Ammon's horn (tissue), 1 donor: Measurements from ENCODE around the gene PALLD.
"Not testable (repeated sequence)": the region's sequence is repeated elsewhere in the genome, so short reads cannot be mapped to it uniquely, and the experiment has no call there.

ENCODE experiments used
- DNase-seq: peaks from one replicate; pipeline ENCODE4 v3.0.0-alpha.2; 2016; ENCODE audit warnings: low spot score

Gene PALLD

DNA sequence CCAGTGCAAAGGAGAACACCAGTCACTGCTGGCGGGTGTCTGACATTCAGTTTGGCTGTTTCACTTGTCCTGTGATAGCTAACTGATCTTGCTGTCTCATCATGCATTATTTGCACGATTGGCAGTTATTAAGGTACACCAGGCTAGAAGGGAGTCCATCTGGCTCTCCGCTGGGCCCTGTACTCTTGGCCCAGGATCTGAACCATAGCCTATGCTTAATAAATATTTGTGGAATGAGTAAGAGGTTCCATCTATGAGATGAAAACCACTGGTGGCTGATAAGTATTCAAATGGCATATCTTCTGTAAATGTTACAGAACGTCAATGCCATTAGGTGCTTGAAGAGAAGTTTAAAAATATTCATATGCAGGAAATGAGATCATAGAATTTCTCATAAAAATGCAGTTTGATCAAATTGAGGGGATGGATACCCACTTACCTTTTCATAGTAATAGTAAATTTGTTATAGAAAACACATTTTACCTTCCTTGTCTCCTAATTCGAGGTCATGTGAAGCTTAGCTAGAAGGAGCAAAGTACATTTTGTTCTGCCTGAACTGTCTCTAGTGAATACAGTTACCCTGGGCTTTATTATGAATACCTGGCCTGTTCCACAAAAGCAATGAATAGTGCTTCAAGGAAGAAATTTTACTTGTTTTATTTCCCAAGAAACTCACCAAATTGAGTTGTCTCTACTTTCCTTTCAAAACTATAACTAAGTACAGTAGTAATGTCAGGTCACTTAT lies 299.7 kb downstream of the PALLD start:
- no peak for DNase-seq

DNA sequence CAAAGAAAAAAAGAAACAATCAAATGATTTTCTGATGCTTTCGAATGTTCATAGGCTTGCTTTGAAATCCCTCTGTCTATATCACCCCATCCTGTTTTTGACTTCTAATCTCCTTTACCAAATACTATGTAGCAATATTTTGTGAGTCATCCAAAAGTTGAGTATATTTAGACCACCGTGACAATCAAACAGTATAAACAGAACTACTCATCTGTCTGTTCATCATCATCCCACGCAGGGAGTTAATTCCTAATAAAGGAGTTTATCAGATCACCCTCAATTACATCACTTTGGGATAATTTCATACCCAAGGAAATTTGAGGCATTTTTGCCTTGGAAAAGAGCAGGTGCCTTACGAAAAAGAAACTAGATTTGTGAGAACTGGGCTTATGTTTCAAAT lies 300.3 kb downstream of the PALLD start:
- no peak for DNase-seq

DNA sequence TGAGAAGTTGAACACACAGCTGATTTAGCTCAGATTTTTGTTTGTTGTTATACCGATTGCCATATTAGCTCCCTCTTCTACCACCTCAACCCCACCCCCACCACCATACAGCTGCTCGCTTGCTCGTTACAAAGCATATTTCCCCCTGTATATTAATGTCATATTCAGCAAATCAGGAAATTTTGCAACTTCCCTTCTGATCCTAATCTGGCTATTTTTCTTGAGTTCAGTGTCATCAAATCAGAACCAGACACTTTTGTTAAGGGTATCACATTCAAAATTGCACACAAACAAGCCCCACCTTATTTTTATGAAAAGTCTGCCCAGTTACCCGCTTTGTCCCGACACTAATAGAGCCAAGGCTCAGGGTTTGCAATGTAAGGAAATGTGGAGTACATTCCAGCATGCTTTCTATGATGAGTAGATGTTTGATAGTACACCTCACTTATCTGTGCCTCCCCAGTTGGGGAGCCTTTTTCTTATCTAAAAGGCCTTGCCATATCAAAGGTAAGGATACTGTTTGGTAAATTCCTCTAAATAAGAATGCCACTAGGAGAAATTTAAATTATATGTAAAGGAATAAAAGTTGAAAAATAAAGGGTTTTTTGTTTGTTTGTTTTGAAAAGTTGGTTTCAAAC lies 301.0 kb downstream of the PALLD start:
- DNase-seq, result no peak

DNA sequence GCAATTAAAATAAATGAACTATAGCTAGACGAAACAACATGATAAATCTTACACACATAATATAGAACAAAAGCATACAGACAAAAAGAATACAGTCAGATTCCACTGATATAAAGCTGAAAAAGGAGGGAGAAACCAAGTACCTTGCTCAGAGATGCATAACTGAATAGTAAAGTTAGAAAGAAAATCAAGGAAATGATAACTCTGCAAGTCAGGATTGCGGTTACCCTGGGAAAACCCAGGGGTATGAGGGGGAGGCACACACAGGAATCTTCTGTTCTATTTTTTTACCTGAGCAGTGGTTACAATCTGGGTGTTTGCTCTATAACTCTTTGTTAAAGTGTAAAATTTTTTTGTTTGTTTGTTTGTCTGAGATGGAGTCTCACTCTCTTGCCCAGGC lies 304.1 kb downstream of the PALLD start:
- DNase-seq, result no peak

DNA sequence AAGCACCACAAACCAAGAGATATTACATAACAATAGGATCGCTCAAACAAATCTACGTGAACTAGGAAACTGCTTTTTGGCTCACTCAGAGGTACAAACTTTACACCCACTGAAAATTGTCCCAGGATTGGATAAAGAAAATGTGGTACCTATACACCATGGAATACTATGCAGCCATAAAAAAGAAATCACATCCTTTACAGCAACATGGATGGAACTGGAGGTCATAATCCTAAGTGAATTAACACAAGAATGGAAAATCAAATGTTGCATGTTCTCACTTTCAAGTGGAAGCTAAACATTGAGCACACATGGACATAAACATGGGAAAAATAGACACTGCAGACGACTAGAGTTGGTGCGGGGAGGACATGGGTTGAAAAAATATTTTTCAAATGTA lies 305.4 kb downstream of the PALLD start:
- DNase-seq, result no peak

DNA sequence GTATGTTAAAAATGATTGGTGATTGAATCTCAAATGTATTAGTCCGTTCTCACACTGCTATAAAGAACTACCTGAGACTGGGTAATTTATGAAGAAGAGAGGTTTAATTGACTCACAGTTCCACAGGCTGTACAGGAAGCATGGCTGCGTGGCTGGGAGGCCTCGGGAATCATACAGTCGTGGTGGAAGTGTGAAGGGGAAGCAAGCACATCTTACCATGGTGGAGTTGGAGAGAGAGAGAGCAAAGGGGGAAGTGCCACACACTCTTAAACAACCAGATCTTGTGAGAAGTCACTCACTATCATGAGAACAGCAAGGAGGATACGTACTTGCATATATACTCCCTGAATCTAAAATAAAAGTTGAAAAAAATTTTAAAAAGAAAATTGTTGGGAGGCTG lies 306.2 kb downstream of the PALLD start:
- DNase-seq, result peak; percentile 45

DNA sequence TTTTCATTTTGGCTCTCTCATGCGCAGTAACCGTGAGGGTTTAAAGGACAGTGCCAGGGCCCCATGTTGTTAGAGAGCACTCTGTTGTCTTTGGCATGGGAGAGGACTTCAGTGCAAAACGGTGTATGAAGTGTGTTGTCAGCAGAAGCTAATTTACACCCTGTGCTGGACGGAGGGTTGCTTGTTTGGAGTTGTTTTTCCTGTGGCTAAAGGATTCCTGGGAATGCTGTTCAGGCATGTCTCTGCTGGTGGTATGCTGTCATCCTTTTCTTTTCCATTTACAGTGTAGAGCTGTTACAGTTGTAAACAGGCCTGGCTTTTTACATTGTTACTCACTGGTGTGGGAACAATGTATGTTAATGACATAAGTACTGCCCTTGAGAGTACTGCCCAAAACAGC lies 306.9 kb downstream of the PALLD start:
- no peak for DNase-seq

DNA sequence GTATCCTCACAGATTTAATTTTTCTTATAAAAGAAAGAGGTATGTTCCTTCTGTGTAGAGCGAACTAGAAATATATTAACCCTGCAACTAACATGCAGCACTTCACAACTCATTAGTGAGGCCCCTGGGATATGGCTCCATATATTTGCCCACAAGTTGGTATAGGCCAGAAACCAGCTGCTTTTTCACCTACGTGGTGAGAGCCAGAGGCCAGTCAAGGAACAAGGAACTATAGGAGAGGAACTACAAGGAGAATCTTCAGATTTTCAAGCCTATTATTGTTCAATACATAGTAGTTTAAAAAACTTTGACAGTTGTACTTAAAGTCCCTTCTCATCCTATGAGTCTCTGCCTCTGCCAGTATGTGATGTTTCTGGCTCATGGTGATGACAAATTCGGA lies 307.3 kb downstream of the PALLD start:
- no peak for DNase-seq

DNA sequence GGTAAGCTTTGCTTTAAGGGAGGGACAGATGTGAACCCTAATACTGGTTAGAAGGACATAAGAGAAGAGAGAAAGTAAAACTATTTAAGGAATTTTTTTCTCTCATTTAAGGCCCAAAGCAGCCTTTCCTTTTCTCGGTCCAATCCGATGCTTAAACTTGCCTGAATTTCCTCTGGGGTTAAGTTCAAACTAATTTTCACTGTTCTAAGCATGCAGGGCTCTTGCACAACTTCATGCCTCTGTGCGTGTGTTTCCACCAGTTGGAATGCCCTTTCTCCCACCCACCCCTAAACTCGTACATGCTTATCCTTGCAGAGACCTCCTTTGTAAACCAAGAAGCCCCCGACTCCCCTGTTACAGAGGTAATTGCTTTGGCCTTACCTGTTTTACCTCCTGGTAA lies 308.5 kb downstream of the PALLD start:
- no peak for DNase-seq

DNA sequence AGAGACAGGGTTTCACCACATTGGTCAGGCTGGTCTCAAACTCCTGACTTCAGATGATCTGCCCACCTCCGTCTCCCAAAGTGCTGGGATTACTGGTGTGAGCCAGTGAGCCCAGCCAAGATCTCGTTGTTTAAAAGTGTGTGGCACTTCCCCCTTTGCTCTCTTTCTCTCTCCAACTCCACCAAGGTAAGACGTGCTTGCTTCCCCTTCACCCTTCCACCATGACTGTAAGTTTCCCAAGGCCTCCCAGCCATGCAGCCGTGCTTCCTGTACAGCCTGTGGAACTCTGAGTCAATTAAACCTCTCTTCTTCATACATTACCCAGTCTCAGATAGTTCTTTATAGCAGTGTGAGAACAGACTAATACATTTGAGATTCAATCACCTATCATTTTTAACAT lies 309.4 kb downstream of the PALLD start:
- not testable (repeated sequence) for DNase-seq

DNA sequence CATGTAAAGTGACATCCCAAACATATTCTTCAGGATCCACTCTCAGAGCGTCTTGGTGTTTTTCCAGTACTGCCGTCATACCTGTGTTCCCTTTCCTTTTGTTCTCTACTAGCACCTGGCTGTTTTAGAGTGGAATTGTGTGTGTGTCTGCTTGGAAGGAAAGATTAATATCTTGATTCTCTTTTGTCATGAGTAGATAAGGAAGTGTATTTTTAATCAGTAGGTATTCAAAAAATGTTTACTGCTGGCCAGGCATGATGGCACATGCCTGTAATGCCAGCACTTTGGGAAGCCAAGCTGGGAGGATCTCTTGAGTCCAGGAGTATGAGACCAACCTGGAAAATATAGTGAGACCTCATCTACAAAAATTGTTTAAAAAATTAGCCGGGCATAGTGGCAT lies 314.4 kb downstream of the PALLD start:
- no peak for DNase-seq

DNA sequence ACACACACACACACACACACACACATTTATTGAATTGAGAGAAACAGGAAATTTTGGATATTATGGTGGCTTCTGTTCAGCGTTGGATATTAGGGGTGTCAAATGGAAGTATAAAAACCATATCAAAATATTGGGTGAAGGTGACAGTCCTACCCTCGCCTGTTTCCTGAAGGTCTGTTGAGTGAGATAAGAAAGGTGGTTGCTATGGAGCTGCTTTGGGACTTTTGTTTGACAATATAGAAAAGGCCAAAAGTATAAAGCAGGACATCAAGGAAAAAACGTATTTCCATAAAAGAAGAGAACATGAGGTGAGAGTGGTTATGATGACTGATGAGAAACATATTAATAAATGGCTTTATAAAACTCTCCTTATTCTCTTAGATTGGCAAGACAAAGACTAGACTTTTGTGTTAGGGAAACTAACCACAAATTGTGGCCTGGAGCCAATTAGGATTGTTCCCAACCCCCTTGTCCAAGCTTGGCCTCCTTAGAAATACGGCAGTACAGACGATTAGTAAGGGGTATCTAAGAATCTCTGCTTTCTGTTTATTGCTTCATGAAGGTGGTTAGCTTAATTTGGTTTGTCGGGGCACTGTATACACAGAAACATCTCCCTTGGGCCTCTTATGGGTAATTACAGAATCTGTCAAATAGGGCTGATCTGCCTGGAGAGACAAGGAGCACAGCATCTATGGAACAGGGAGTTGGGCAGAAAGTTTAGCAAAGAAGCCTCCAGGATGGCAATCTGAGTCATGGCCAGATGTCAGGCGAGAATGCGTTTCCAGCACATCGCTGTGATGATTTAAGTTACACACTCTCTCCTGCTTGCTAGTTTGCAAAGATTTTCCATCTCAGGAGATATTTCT lies 315.2 kb downstream of the PALLD start:
- no peak for DNase-seq

DNA sequence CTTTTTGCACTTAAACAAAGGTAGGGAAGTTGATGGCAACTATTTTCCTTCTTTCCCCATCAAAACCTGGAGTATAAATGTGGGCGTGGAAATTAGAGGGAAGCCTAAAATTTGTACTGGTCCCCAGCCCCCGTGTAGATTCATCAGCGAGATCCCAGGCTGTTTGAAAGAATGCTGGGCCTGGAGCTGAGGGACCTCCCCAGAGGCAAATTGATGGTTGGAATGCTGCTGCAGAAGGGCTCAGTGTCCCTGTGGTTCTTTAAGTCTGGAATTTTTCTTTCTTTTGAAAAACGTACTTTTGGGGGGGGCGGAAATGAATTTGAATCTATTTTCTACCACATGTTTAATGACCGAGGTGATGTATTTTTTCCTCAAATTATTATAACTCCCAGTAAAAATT lies 316.0 kb downstream of the PALLD start:
- DNase-seq, result no peak

DNA sequence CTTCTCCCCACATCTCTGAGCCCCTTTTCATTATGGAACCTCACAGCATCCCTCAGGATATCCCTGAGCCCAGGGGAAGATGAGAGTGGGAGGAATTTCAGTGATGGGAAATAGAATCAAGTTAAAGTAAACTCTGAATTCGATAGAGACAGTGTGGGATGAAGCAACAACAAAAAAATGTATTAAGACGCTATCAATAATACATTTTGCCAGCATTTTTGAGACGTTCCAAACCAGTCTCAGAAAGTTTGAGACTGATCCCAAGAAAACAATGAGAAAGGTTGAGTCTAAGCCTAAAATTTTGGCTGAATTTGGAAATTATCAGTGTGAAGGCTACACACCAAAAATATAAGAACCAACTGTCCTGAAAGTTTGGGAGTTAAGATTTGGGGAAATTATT lies 317.0 kb downstream of the PALLD start:
- no peak for DNase-seq

DNA sequence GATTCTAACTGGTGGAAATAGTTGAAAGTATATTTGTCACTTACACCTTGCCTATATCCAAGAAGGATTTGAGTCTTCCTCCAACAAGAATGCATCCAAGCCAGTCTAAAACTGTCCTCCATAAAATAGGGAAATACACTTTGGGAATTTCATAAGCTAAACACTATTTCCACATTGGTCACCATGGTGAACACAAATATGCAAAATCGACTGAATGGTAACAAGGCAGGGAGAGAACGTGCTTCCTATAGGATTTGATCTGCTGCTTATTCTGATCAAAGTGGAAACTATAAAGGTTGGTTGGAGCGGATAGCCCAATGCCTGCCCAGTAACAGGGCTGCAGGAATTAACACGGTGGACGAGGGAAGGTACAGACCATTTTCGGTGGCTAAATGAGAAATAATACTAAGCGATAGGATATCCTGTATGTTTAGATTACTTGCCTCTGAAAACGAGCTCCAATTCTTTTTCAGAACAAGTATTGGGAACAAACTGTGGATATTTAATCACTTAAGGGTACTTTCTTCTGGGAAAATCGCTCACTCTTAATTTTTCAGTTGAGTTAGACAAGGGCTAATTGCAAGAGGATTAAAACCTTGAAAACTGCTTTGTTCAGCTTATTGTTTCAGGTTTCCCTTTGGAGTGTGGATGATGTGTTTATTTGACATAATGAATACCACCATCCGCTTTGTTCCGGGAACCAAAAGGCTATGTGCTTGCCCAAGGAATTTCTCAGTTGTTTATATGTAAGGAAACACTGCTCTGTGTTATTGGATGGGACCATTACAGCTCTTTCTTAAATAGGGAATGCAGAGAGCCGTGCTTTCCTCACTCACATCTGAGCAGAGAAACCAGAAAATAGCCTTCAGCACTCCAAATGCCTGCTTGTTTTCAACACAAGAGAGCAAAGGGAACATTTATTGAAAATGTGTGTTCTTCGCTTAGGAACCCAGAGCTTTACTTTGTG lies 318.8 kb downstream of the PALLD start:
- no peak for DNase-seq

DNA sequence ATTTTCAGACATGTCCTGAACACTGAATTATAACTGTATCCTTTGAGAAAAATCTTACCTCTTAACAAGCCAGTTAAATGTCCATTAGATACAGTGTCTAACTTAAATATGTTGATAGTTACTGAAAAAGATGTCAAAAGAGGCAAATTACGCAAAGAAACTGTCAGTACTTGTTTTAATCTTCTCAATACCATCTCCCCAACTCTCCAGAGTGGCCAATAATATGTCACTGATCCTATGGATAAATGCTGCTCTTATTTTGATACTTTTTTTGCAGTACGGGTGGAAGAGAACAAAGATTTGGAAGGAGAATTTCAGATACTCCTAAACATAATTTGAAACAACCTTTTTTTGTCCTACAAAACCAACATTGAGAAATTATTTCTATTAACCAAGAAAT lies 320.5 kb downstream of the PALLD start:
- no peak for DNase-seq

DNA sequence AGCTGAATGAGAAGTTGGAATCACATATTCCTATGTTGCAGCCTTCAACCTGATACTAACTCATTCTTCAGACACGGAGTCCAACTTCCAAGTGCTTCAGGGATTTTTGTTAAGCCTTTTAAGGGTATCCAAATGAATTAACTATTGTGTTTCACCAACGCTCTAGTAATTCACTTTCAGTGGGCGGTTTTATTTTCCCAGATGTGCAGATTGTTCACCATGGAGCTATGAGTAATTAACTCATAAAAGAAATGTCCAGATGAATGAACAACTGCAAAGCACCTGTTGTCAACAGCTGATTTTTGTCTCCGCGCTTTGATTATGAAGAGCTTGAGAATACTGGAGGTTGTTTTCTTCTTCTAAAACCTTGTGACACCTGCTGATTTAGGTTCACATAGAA lies 325.6 kb downstream of the PALLD start:
- no peak for DNase-seq

DNA sequence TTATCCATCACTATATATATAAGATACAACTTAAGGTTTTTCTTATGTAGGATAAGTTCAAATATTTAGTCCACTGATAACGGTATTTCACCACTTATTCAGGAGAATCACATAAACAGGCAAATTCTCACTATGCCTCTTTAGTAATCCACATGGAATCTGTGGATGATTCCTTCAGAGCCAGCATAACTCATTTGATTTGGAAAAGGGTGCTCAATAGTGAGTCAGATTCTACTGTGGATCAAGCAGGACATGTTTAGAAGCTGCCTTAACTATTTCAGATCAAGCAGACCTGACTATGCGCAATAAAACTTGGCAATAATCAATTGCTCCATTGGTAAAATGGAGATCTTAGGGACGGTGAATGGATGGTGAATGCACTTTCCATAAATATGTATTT lies 329.1 kb downstream of the PALLD start:
- no peak for DNase-seq

DNA sequence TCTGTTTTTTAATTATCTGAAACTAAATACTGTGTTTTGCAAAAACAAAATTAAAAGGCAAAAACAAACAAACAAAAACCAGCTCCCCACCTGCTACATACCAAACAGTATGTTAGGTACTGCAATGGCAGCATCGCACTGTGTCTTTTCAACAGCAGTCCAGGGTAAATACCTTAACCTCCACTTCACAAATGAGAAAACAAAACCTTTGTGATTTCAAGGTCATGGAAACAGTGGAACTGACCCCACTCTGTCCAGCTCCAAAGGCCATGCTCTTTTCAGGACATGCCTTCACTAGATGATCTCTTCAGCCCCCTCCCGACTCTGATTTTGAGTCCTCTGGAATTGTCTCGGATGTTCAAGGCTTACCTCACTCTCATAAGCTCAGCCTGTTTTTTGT lies 329.8 kb downstream of the PALLD start:
- no peak for DNase-seq

DNA sequence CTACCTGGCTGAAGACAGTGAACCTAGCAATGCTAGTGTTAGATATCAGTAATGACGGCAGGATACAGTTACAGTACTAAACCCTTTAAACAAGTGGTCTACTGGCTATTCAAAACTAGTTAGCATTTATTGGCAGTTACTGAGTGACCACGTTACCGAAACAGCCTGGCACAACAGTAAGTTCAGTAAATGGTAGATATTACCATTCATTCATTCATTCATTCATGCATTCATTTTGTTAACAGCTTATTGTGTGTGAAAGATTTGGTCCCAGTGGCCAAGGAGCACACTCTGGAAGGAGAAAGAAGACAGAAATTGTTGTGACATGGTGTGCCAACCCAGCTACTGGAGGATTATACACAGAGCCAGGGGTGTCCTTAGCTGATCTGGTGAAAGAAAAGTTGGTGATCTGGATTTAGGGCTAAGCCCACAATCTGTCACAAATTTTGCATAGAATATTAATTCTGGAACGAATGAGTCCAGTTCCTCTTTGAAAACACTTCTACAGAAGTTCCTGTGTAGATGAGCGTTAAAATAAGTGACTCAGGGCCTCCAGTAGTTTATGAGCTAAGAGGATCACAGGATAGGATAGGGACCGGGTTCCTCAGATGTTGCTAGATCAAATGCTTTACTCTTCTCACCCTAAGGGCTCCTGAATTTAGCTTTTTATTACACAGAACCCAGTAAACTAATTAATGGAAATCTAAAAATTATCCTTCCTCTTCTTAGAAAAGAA lies 334.1 kb downstream of the PALLD start:
- no peak for DNase-seq

DNA sequence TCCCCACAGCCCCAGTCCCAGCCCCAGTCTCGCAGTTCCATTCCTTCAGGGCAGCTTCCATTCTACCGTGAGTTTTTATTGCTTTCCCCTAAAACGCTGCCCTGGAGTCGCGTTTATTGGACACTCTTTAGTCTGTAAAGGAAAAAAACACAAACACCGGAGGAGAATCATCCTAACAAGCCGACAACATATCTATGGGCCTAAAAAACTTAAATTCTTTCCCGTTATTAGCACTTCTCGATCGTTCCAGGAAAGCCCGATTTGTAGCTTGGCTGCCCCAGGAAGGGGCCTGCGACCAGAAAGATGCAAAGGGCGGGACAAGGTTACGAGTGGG lies 334.7 kb downstream of the PALLD start:
- no peak for DNase-seq
